Cardiac fibroblast (primary cell): Measurements from ENCODE around the gene EHF.

ENCODE experiments used
- DNase-seq, 2 donors: peaks; one replicate each; pipeline versions ENCODE4 v3.0.0 to v3.0.0-alpha.2; 2010; ENCODE audit warnings: low read depth in 2 of 2
- H3K4me3 ChIP-seq, 2 donors: replicated peaks in 1 of 2; 1 replicate in 1 of 2; 2 replicates in 1 of 2; pipeline ENCODE4 v1.5.1; 2011; ENCODE audit warnings: low read depth in 2 of 2, low read length in 2 of 2, mild to moderate bottlenecking in 2 of 2, moderate library complexity in 1 of 2
- CTCF ChIP-seq: IDR thresholded peaks from one replicate; pipeline ENCODE4 v1.5.1; 2011; ENCODE audit warnings: low read depth, mild to moderate bottlenecking, low read length, inconsistent platforms

The EHF gene

GRCh38 chr11:34629711-34630110, 8.8 kb downstream of the EHF start:
- DNase-seq: no peak
- H3K4me3 ChIP-seq: no peak overlapping the region
- no peak for TF ChIP-seq CTCF

DNA sequence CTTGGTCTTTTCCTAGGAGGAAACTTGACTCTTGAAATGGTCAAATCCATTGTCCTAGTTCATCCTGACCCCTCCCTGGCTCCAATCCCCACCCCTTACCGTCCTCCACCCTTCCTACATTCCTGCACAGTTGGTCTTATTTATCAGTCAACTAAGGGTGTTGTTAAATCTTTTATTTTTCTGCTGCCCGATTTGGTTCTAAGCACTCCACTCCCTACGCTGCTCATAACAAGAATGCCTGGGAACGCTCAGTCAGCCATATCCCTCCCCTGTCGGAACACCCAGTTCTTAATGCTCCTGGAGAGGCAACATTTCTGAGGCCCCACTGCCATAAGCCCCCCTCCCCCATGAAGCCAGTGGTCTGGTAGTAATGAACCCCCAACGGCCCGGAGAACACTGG, 9.7 kb downstream of the EHF start:
- no peak for TF ChIP-seq CTCF
- no peak for DNase-seq
- H3K4me3 ChIP-seq: no peak overlapping the region

- H3K4me3 ChIP-seq: no peak overlapping the region
- TF ChIP-seq CTCF: no peak
- DNase-seq: no peak
Observed at GRCh38 chr11:34631297-34631696, 10.4 kb downstream of the EHF start.

- DNase-seq: no peak
- H3K4me3 ChIP-seq: no peak overlapping the region
- TF ChIP-seq CTCF: no peak
Observed at GRCh38 chr11:34631737-34632104, 10.8 kb downstream of the EHF start.

GRCh38 chr11:34632105-34632791, 11.4 kb downstream of the EHF start:
- no peak for DNase-seq
- no peak overlapping the region for H3K4me3 ChIP-seq
- TF ChIP-seq CTCF: no peak

GRCh38 chr11:34633640-34633989, 12.7 kb downstream of the EHF start:
- no peak overlapping the region for H3K4me3 ChIP-seq
- no peak for DNase-seq
- TF ChIP-seq CTCF: no peak
